ENCODE measurements around the gene TNNT3.
"Not testable (repeated sequence)": the region's sequence is repeated elsewhere in the genome, so short reads cannot be mapped to it uniquely, and the experiment has no call there.

TNNT3 gene

GRCh38 chr11:1936072-1936780 is 16.7 kb downstream of the TNNT3 start:
- DNase-seq, result no peak

GRCh38 chr11:1936781-1937615 is 17.5 kb downstream of the TNNT3 start:
- DNase-seq, result no peak

GRCh38 chr11:1937616-1938342 is 18.3 kb downstream of the TNNT3 start:
- no peak for DNase-seq

- DNase-seq, result no peak
Observed at GRCh38 chr11:1938343-1939005, 19.0 kb downstream of the TNNT3 start.

GRCh38 chr11:1939006-1939625 is 19.6 kb downstream of the TNNT3 start:
- no peak for DNase-seq

- not testable (repeated sequence) for DNase-seq
Observed at GRCh38 chr11:1939788-1940187, 20.3 kb downstream of the TNNT3 start.

GRCh38 chr11:1942558-1943260 is 23.2 kb downstream of the TNNT3 start:
- no peak for DNase-seq

- no peak for DNase-seq
Observed at GRCh38 chr11:1943576-1943975, 24.1 kb downstream of the TNNT3 start.

GRCh38 chr11:1943977-1944376 is 24.5 kb downstream of the TNNT3 start:
- DNase-seq, result no peak

GRCh38 chr11:1946812-1947484 is 27.4 kb downstream of the TNNT3 start, which contains the start of gene MRPL23:
TSS of gene MRPL23 (plus strand) at chr11:1947332. CDS start at chr11:1947363, 31 bp downstream.
- no peak for DNase-seq

GRCh38 chr11:1947592-1948237 is 28.2 kb downstream of the TNNT3 start:
- DNase-seq, result no peak

GRCh38 chr11:1948389-1948788 is 28.9 kb downstream of the TNNT3 start:
- DNase-seq, result no peak

GRCh38 chr11:1949302-1949701 is 29.8 kb downstream of the TNNT3 start:
- DNase-seq, result no peak

GRCh38 chr11:1949922-1950321 is 30.4 kb downstream of the TNNT3 start:
- DNase-seq, result no peak

GRCh38 chr11:1952806-1953482 is 33.4 kb downstream of the TNNT3 start:
- no peak for DNase-seq

GRCh38 chr11:1953489-1954266 is 34.2 kb downstream of the TNNT3 start:
- no peak for DNase-seq

- DNase-seq, result no peak
Observed at GRCh38 chr11:1958367-1958766, 38.9 kb downstream of the TNNT3 start.

GRCh38 chr11:1959786-1960185 is 40.3 kb downstream of the TNNT3 start:
- DNase-seq, result no peak

GRCh38 chr11:1963864-1964263 is 44.4 kb downstream of the TNNT3 start:
- DNase-seq, result no peak

All from GDM1 (cell line).